DOHH2 (cell line): ENCODE results near the gene METTL26.
A peak's percentile ranks its signal among the peaks of the same experiment; 100 is the strongest.

Experiments
- H3F3A ChIP-seq: fragments of 200-600 bp; sonication (generic), shearing (Covaris generic); 2 replicates; pipeline ENCODE4 v1.6.0; 2016; ENCODE audit warnings: antibody characterized with exemption, mild to moderate bottlenecking; ENCODE audit not compliant: control insufficient read depth, insufficient read depth
- H3K27ac ChIP-seq: fragments of 200-600 bp; sonication (generic); 2 replicates; pipeline ENCODE4 v1.5.1; 2014; ENCODE audit warnings: low read depth, mild to moderate bottlenecking, low read length, moderate library complexity
- H3K27me3 ChIP-seq: fragments of 200-600 bp; sonication (generic); 2 replicates; pipeline ENCODE4 v1.6.1; 2014; ENCODE audit warnings: mild to moderate bottlenecking, low read length, mixed read lengths; ENCODE audit not compliant: control insufficient read depth
- H3K36me3 ChIP-seq: fragments of 200-600 bp; sonication (generic); 2 replicates; pipeline ENCODE4 v1.6.1; 2014; ENCODE audit warnings: mild to moderate bottlenecking, low read length, moderate library complexity, mixed read lengths; ENCODE audit not compliant: control insufficient read depth
- H3K4me1 ChIP-seq: fragments of 200-600 bp; sonication (generic); 2 replicates; pipeline ENCODE4 v1.6.1; 2014; ENCODE audit warnings: mild to moderate bottlenecking, low read length, mixed read lengths; ENCODE audit not compliant: control insufficient read depth
- H3K4me2 ChIP-seq: fragments of 200-600 bp; sonication (generic); 2 replicates; pipeline ENCODE4 v1.6.0; 2014; ENCODE audit warnings: mild to moderate bottlenecking, low read length, moderate library complexity
- H3K4me3 ChIP-seq: fragments of 200-600 bp; sonication (generic); 2 replicates; pipeline ENCODE4 v1.5.1; 2014; ENCODE audit warnings: mild to moderate bottlenecking, low read length, mixed read lengths
- H3K79me2 ChIP-seq: fragments of 200-600 bp; sonication (generic); 2 replicates; pipeline ENCODE4 v1.6.1; 2014; ENCODE audit warnings: mild to moderate bottlenecking, low read length, mixed read lengths; ENCODE audit not compliant: control insufficient read depth
- H3K9me2 ChIP-seq: fragments of 200-600 bp; sonication (generic); replicated peaks from 2 replicates; pipeline ENCODE4 v1.6.1; 2014; ENCODE audit warnings: mild to moderate bottlenecking, low read length, mixed read lengths; ENCODE audit not compliant: control insufficient read depth
- H3K9me3 ChIP-seq: fragments of 200-600 bp; sonication (generic); 2 replicates; pipeline ENCODE4 v1.6.1; 2014; ENCODE audit warnings: antibody characterized with exemption, low read length, mixed read lengths; ENCODE audit not compliant: control insufficient read depth, insufficient read depth
- H4K20me1 ChIP-seq: fragments of 200-600 bp; sonication (generic); 2 replicates; pipeline ENCODE4 v1.6.0; 2014; ENCODE audit warnings: low read depth, mild to moderate bottlenecking, antibody characterized with exemption, low read length, moderate library complexity; ENCODE audit not compliant: control insufficient read depth, insufficient read depth
- CTCF ChIP-seq: fragments of 200-600 bp; sonication (generic); IDR thresholded peaks from one replicate; pipeline ENCODE4 v1.5.1; 2014; ENCODE audit warnings: antibody characterized with exemption, mild to moderate bottlenecking, low read depth, low read length; ENCODE audit not compliant: poor library complexity, severe bottlenecking
- EZH2phosphoT487 ChIP-seq: fragments of 200-600 bp; sonication (generic); IDR thresholded peaks from 2 replicates; pipeline ENCODE4 v1.6.1; 2017; ENCODE audit warnings: borderline replicate concordance, mild to moderate bottlenecking, antibody characterized with exemption, low read length, moderate library complexity, mixed read lengths

Gene METTL26

GRCh38 chr16:640614-641013, 4.5 kb upstream of the METTL26 start:
- Histone ChIP-seq H3K27me3 (no peaks in the 10 kb centered on the region), H4K20me1 (no peaks in the 10 kb centered on the region), H3K4me2 (peak overlapping the region; percentile 92), H3K27ac (peak overlapping the region; percentile 52; the same call in 1 of the 2 replicates), H3K36me3 (peaks cover 18% of the 10 kb centered on the region), H3K4me3 (peak overlapping the region; percentile 92), H3K9me3 (no peaks in the 10 kb centered on the region), H3K79me2 (peaks cover 55% of the 10 kb centered on the region), H3K4me1 (peaks cover 50% of the 10 kb centered on the region), H3K9me2 (no peaks in the 10 kb centered on the region), H3F3A (peaks cover 16% of the 10 kb centered on the region)
- no peak for TF ChIP-seq CTCF
- no peak for TF ChIP-seq EZH2phosphoT487

GRCh38 chr16:638836-639235, 2.7 kb upstream of the METTL26 start:
- Histone ChIP-seq H3K27ac (peak overlapping the region; percentile 89), H3K27me3 (no peaks in the 10 kb centered on the region), H3K9me2 (no peaks in the 10 kb centered on the region), H3K4me3 (peak overlapping the region; percentile 64), H3K9me3 (no peaks in the 10 kb centered on the region), H3F3A (peaks cover 16% of the 10 kb centered on the region), H4K20me1 (no peaks in the 10 kb centered on the region), H3K79me2 (peaks cover 55% of the 10 kb centered on the region), H3K4me1 (peaks cover 59% of the 10 kb centered on the region), H3K4me2 (peak overlapping the region; percentile 88), H3K36me3 (peaks cover 30% of the 10 kb centered on the region)
- TF ChIP-seq CTCF (no peak), EZH2phosphoT487 (no peak)

- Histone ChIP-seq H3K27ac (no peak overlapping the region), H3K79me2 (peaks cover 48% of the 10 kb centered on the region), H3F3A (peaks cover 16% of the 10 kb centered on the region), H3K4me3 (no peak overlapping the region), H3K9me2 (no peaks in the 10 kb centered on the region), H3K36me3 (peaks cover 34% of the 10 kb centered on the region), H3K9me3 (no peaks in the 10 kb centered on the region), H4K20me1 (no peaks in the 10 kb centered on the region), H3K4me1 (peaks cover 54% of the 10 kb centered on the region), H3K27me3 (no peaks in the 10 kb centered on the region), H3K4me2 (peak overlapping the region; percentile 77)
- no peak for TF ChIP-seq EZH2phosphoT487
- no peak for TF ChIP-seq CTCF
Measured at GRCh38 chr16:638034-638543, 2.0 kb upstream of the METTL26 start.
